CD4-positive, alpha-beta T cell treated with Interleukin-4 for 4 hours (primary cell): ENCODE results near the gene ABCA2.
"Not testable (repeated sequence)": the region's sequence is repeated elsewhere in the genome, so short reads cannot be mapped to it uniquely, and the experiment has no call there.

ENCODE experiments used
- DNase-seq: peaks from one replicate; pipeline ENCODE4 v3.0.0-alpha.2; 2020

ABCA2 gene

GRCh38 chr9:137062798-137063197, 34.8 kb upstream of the ABCA2 start:
- DNase-seq, result not testable (repeated sequence)

GRCh38 chr9:137062384-137062783, 34.3 kb upstream of the ABCA2 start:
- no peak for DNase-seq

- no peak for DNase-seq
Measured at GRCh38 chr9:137058521-137059234, 30.6 kb upstream of the ABCA2 start.

- no peak for DNase-seq
Measured at GRCh38 chr9:137057545-137057944, 29.5 kb upstream of the ABCA2 start.

GRCh38 chr9:137056739-137057415, 28.8 kb upstream of the ABCA2 start:
- no peak for DNase-seq

- no peak for DNase-seq
Measured at GRCh38 chr9:137055385-137056364, 27.6 kb upstream of the ABCA2 start.

GRCh38 chr9:137054932-137055384, 26.9 kb upstream of the ABCA2 start:
- DNase-seq, result no peak

GRCh38 chr9:137053944-137054931, 26.2 kb upstream of the ABCA2 start, which contains the start of gene ENTPD2:
Gene ENTPD2 (minus strand): TSS chr9:137054061. CDS start chr9:137053997, 64 bp downstream.
- DNase-seq, result no peak

GRCh38 chr9:137052998-137053943, 25.2 kb upstream of the ABCA2 start:
- no peak for DNase-seq

- no peak for DNase-seq
Measured at GRCh38 chr9:137052293-137052692, 24.3 kb upstream of the ABCA2 start.

GRCh38 chr9:137051145-137051724, 23.2 kb upstream of the ABCA2 start:
- DNase-seq, result no peak

GRCh38 chr9:137050570-137050969, 22.5 kb upstream of the ABCA2 start:
- DNase-seq, result no peak

- peak; percentile 48 for DNase-seq
Measured at GRCh38 chr9:137049544-137050449, 21.8 kb upstream of the ABCA2 start.

- DNase-seq, result no peak
Measured at GRCh38 chr9:137048655-137049543, 20.9 kb upstream of the ABCA2 start.

GRCh38 chr9:137046088-137046787, 18.2 kb upstream of the ABCA2 start, which contains the start of gene NPDC1:
Gene NPDC1 (minus strand): TSS chr9:137046177. CDS start chr9:137045989, 188 bp downstream.
- DNase-seq, result peak; percentile 74

- no peak for DNase-seq
Measured at GRCh38 chr9:137045294-137046087, 17.5 kb upstream of the ABCA2 start.
